Fibroblast of lung (primary cell): ENCODE data around the gene EFCAB6. TPM values are rescaled to one million over a fixed set of nuclear protein-coding genes. Genes with fewer than 3 reads are reported as not detected.

Experiments
- DNase-seq, 2 donors: peaks; one replicate each; pipeline versions ENCODE4 v3.0.0 to v3.0.0-alpha.2; 2010; ENCODE audit warnings: low read depth in 2 of 2
- H2AFZ ChIP-seq: 2 replicates; pipeline ENCODE4 v1.5.1; 2012; ENCODE audit warnings: low read length, control low read depth, inconsistent platforms
- H3K27ac ChIP-seq: 2 replicates; pipeline ENCODE4 v1.5.1; 2011; ENCODE audit warnings: low read length, control low read depth; ENCODE audit not compliant: insufficient read depth
- H3K27me3 ChIP-seq: 2 replicates; pipeline ENCODE4 v1.5.1; 2011; ENCODE audit warnings: mild to moderate bottlenecking, low read length; ENCODE audit not compliant: control insufficient read depth, insufficient read depth
- H3K36me3 ChIP-seq: 2 replicates; pipeline ENCODE4 v1.5.1; 2011; ENCODE audit warnings: low read length; ENCODE audit not compliant: control insufficient read depth, insufficient read depth
- H3K4me1 ChIP-seq: 2 replicates; pipeline ENCODE4 v1.5.1; 2011; ENCODE audit warnings: low read length; ENCODE audit not compliant: control insufficient read depth, insufficient read depth; ENCODE audit errors: extremely low read depth
- H3K4me2 ChIP-seq: 2 replicates; pipeline ENCODE4 v1.5.1; 2011; ENCODE audit warnings: low read length, control low read depth; ENCODE audit not compliant: insufficient read depth; ENCODE audit errors: extremely low read depth
- H3K4me3 ChIP-seq, 4 experiments: fragments of 200-600 bp in 1 of 4; sonication (generic) in 1 of 4; replicated peaks in 1 of 4; 2 replicates each; pipeline ENCODE4 v1.5.1; 2011 to 2016; ENCODE audit warnings: low read length in 4 of 4, low read depth in 3 of 4, mild to moderate bottlenecking in 3 of 4, control low read depth in 2 of 4, inconsistent platforms in 1 of 4, mixed read lengths in 1 of 4; ENCODE audit not compliant: insufficient read depth in 1 of 4; ENCODE audit errors: control extremely low read depth in 1 of 4
- H3K79me2 ChIP-seq: 2 replicates; pipeline ENCODE4 v1.5.1; 2012; ENCODE audit warnings: mild to moderate bottlenecking, low read length, inconsistent platforms; ENCODE audit not compliant: control insufficient read depth, insufficient read depth
- H3K9ac ChIP-seq: 2 replicates; pipeline ENCODE4 v1.5.1; 2011; ENCODE audit warnings: mild to moderate bottlenecking, low read length, control low read depth; ENCODE audit not compliant: insufficient read depth
- H3K9me3 ChIP-seq: 2 replicates; pipeline ENCODE4 v1.5.1; 2012; ENCODE audit warnings: low read depth, low read length; ENCODE audit not compliant: control insufficient read depth, insufficient read depth
- H4K20me1 ChIP-seq: 2 replicates; pipeline ENCODE4 v1.5.1; 2011; ENCODE audit warnings: low read length; ENCODE audit not compliant: control insufficient read depth, insufficient read depth; ENCODE audit errors: extremely low read depth
- EZH2 ChIP-seq: IDR thresholded peaks from 2 replicates; pipeline ENCODE4 v1.5.1; 2012; ENCODE audit warnings: low read length, control low read depth, mild to moderate bottlenecking; ENCODE audit errors: missing control alignments
- polyA plus RNA-seq, 2 donors: library from polyadenylated mRNA; depleted of rRNA in 1 of 2; stranded (reverse) in 1 of 2; unstranded in 1 of 2; fragments of >200 nt; gene quantifications; 2 replicates each; pipeline ENCODE4 v1.2.1, GENCODE V29; 2011 to 2012; ENCODE audit warnings: missing spikeins in 1 of 2
- total RNA-seq: library from RNA; depleted of rRNA; stranded (reverse); fragments of >200 nt; gene quantifications from 2 replicates; pipeline ENCODE4 v1.2.1, GENCODE V29; 2014
- TF ChIP-seq, protein P1 (sequence below), 2 donors: IDR thresholded peaks in 1 of 2; conservative IDR thresholded peaks in 1 of 2; 1 replicate in 1 of 2; 2 replicates in 1 of 2; pipeline ENCODE4 v1.5.1; 2011 to 2012; ENCODE audit warnings: low read length in 2 of 2, control low read depth in 1 of 2, inconsistent platforms in 1 of 2, low read depth in 1 of 2, mild to moderate bottlenecking in 1 of 2

Gene EFCAB6
- total and polyA plus RNA-seq, 2 donors (not counting 1 experiment from before 2014, with no cell fraction given): 1.0 to 1.5 TPM

DNA sequence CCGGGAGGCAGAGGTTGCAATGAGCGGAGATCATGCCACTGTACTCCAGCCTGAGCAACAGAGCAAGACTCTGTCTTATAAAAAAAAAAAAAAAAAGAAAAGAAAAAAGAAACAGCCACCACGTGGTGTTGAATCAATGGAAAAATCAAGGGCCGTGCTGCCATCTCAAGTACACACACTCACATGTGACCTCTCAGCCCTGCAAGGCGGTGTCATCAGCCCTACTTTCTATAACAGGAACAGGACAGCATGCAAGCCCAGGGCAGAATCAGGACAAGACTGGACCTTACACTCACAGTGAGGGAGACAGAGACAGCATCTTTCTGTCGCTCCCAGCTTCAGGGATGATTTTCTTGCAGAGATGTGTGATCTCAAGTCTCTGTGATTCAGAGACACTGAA is 220.7 kb downstream of the EFCAB6 start:
- H3K9me3 ChIP-seq: no peaks in the 10 kb centered on the region
- H3K4me2 ChIP-seq: no peak overlapping the region
- no peak overlapping the region for H3K27ac ChIP-seq
- no peaks in the 10 kb centered on the region for H3K4me1 ChIP-seq
- H3K4me3 ChIP-seq: no peak overlapping the region
- H3K27me3 ChIP-seq: no peaks in the 10 kb centered on the region
- no peaks in the 10 kb centered on the region for H3K79me2 ChIP-seq
- DNase-seq: no peak
- H3K36me3 ChIP-seq: no peaks in the 10 kb centered on the region
- H3K9ac ChIP-seq: no peak overlapping the region
- no peak overlapping the region for H2AFZ ChIP-seq
- no peak for TF ChIP-seq EZH2
- TF ChIP-seq, protein P1, sequence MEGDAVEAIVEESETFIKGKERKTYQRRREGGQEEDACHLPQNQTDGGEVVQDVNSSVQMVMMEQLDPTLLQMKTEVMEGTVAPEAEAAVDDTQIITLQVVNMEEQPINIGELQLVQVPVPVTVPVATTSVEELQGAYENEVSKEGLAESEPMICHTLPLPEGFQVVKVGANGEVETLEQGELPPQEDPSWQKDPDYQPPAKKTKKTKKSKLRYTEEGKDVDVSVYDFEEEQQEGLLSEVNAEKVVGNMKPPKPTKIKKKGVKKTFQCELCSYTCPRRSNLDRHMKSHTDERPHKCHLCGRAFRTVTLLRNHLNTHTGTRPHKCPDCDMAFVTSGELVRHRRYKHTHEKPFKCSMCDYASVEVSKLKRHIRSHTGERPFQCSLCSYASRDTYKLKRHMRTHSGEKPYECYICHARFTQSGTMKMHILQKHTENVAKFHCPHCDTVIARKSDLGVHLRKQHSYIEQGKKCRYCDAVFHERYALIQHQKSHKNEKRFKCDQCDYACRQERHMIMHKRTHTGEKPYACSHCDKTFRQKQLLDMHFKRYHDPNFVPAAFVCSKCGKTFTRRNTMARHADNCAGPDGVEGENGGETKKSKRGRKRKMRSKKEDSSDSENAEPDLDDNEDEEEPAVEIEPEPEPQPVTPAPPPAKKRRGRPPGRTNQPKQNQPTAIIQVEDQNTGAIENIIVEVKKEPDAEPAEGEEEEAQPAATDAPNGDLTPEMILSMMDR (conservative IDR thresholded peaks at IDR 0.05 in 1 of 2, IDR thresholded peaks at IDR 0.05 in 1 of 2; ENCODE audit: low read depth in 1 of 2, low read length in 2 of 2): no peak
- no peaks in the 10 kb centered on the region for H4K20me1 ChIP-seq

DNA sequence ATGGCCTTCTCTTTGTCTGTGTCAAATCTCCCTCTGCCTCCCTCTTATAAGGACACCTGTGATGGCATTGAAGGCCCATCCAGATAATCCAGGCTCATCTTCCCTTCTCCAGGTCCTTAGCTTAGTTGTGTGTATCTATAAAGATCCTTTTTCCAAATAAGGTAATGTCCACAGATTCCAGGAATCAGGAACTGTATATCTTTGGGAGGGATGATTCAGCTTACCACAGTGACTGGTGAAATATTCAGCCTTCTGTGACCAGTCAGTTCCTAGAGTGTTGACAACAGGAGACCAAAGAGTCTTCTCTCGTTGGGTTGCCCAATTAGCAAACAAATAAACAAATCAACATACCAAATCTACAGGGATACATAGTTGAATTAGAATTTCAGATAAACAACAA is 224.5 kb downstream of the EFCAB6 start:
- Histone ChIP-seq H4K20me1 (no peaks in the 10 kb centered on the region), H3K79me2 (no peaks in the 10 kb centered on the region), H3K36me3 (no peaks in the 10 kb centered on the region), H3K4me3 (no peak overlapping the region), H3K27ac (no peak overlapping the region), H2AFZ (no peak overlapping the region), H3K4me1 (no peaks in the 10 kb centered on the region), H3K27me3 (no peaks in the 10 kb centered on the region), H3K9me3 (no peaks in the 10 kb centered on the region), H3K9ac (no peak overlapping the region), H3K4me2 (no peak overlapping the region)
- TF ChIP-seq, protein P1 (conservative IDR thresholded peaks at IDR 0.05 in 1 of 2, IDR thresholded peaks at IDR 0.05 in 1 of 2; ENCODE audit: low read depth in 1 of 2, low read length in 2 of 2): no peak
- no peak for TF ChIP-seq EZH2
- DNase-seq: peak; percentile 9 to 35

DNA sequence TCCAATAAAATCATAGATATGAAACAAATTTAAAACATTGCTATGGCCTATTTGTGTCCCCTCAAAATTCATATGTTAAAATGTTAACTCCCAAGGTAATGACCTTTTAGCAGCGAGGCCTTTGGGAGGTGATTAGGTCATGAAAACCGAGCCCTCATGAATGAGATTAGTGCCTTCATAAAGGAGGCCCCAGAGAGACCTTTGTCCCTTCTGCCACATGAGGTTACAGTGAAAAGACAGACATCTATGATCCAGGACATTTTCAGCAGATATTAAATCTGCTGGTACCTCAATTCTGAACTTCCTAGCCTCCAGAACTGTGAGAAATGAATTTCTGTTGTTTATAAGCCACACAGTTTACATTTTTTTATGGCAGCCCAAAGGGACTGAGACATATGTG is 228.6 kb downstream of the EFCAB6 start:
- Histone ChIP-seq H3K79me2 (no peaks in the 10 kb centered on the region), H3K4me2 (no peak overlapping the region), H3K9ac (no peak overlapping the region), H3K9me3 (no peaks in the 10 kb centered on the region), H3K4me1 (no peaks in the 10 kb centered on the region), H3K36me3 (no peaks in the 10 kb centered on the region), H3K27me3 (no peaks in the 10 kb centered on the region), H3K27ac (no peak overlapping the region), H2AFZ (no peak overlapping the region), H3K4me3 (no peak overlapping the region), H4K20me1 (no peaks in the 10 kb centered on the region)
- no peak for TF ChIP-seq EZH2
- TF ChIP-seq, protein P1 (conservative IDR thresholded peaks at IDR 0.05 in 1 of 2, IDR thresholded peaks at IDR 0.05 in 1 of 2; ENCODE audit: low read depth in 1 of 2, low read length in 2 of 2): no peak
- DNase-seq: no peak
